ENCODE data around the gene KLHL35.

The KLHL35 gene

GRCh38 chr11:75432911-75433321 is at the start of gene KLHL35:
Gene KLHL35, minus strand, starts transcription at chr11:75433203. Its CDS starts 2,574 bp downstream, at chr11:75430629.
- TF ChIP-seq CTCF (IDR thresholded peaks at IDR 0.05; ENCODE audit: poor library complexity, severe bottlenecking), result no peak
- Histone ChIP-seq H3K36me3 (ENCODE audit: low read depth) (no peaks in the 10 kb centered on the region), H3K9me3 (ENCODE audit: severe bottlenecking) (no peaks in the 10 kb centered on the region), H3K27ac (ENCODE audit: poor library complexity, severe bottlenecking) (no peak within 1 kb of the TSS), H3K27me3 (ENCODE audit: insufficient read depth, poor library complexity, severe bottlenecking) (peaks cover 4% of the 10 kb centered on the region), H3K4me1 (ENCODE audit: insufficient read depth, poor library complexity, severe bottlenecking) (peaks cover 2% of the 10 kb centered on the region), H3K4me3 (ENCODE audit: severe bottlenecking) (no peak within 1 kb of the TSS)
- no peak for ATAC-seq (ENCODE audit: low read depth)
- no peak for DNase-seq (ENCODE audit: low spot score)

DNA sequence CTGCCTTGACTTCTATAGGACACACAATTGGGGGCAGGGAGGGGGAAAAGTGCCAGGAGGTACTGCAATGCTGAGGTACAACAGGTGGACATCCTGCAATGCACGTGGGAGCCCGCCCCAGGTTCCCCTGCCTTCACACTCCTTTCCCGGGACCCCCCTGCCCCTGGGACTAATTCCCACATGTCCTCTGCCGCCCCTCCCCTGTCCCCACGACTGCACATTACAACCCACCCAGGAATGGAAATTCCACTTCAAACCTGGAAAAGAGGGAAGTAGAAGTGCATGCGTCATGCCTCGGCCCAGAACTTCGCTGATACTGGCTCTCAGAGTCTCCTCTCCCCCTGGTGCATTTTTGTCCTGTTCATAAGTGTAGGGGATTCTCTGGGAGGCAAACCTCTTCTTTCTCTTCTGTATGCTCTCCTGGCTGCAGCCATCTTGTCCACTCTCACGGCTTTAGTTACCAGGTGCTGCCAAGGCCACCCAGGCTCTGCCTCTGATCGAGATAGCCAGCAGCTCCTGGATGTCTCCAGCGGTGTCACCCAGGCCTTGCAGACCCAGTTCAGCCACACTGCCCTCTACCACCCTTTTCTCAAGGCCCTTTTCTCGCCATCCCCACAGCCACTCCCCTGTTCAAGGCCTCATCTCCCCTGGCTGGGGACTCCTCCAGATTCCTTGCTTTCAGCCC is 49.1 kb upstream of the KLHL35 start:
- Histone ChIP-seq H3K27me3 (ENCODE audit: insufficient read depth, poor library complexity, severe bottlenecking) (no peaks in the 10 kb centered on the region), H3K27ac (ENCODE audit: poor library complexity, severe bottlenecking) (no peak overlapping the region), H3K36me3 (ENCODE audit: low read depth) (no peaks in the 10 kb centered on the region), H3K9me3 (ENCODE audit: severe bottlenecking) (no peaks in the 10 kb centered on the region), H3K4me3 (ENCODE audit: severe bottlenecking) (no peak overlapping the region), H3K4me1 (ENCODE audit: insufficient read depth, poor library complexity, severe bottlenecking) (no peaks in the 10 kb centered on the region)
- TF ChIP-seq CTCF (IDR thresholded peaks at IDR 0.05; ENCODE audit: poor library complexity, severe bottlenecking), result no peak
- ATAC-seq (ENCODE audit: low read depth), result no peak
- DNase-seq (ENCODE audit: low spot score), result no peak

GRCh38 chr11:75481223-75481921 is 48.4 kb upstream of the KLHL35 start:
- ATAC-seq (ENCODE audit: low read depth) (no peak), DNase-seq (ENCODE audit: low spot score) (no peak)
- Histone ChIP-seq H3K4me3 (ENCODE audit: severe bottlenecking) (no peak overlapping the region), H3K4me1 (ENCODE audit: insufficient read depth, poor library complexity, severe bottlenecking) (no peaks in the 10 kb centered on the region), H3K36me3 (ENCODE audit: low read depth) (no peaks in the 10 kb centered on the region), H3K27ac (ENCODE audit: poor library complexity, severe bottlenecking) (no peak overlapping the region), H3K27me3 (ENCODE audit: insufficient read depth, poor library complexity, severe bottlenecking) (no peaks in the 10 kb centered on the region), H3K9me3 (ENCODE audit: severe bottlenecking) (no peaks in the 10 kb centered on the region)
- no peak for TF ChIP-seq CTCF (IDR thresholded peaks at IDR 0.05; ENCODE audit: poor library complexity, severe bottlenecking)

DNA sequence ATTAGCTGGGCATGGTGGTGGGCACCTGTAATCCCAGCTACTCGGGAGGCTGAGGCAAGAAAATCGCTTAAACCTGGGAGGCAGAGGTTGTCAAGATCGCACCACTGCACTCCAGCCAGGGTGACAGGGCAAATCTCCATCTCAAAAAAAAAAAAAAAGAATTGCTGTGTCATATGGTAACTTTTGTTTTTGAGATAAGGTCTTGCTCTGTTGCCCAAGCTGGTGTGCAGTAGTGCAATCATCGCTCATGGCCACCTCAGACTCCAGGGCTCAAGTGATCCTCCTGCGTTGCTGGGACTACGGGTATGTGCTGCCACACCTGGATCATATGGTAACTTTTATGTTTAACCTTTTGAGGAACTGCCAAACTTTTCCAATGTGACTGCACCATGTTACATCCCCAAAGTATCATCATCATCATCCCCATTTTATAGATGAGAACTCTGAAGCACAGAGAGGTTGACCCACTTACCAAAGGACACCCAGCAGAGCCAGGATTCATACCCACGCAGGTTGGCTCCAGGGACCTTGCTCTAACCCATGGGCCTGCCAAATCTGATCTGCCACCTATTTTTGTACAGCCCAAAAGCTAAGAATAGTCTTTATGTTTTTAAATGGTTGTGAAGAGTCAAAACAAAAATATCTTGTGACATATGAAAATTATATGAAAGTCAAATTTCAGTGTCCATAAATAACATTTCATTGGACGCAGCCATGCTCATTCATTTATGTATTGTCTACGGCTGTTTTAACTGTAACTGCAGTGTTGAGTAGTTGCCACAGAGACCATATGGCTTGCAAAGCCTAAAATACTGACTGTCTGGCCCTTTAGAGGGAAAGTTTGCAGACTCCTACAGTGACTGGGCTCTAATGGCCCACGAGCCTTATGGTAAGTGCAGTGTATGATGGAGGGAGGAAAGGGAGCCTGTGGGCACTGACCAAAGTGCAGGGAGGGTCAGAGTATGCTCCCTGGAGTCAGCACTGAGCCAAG is 47.5 kb upstream of the KLHL35 start:
- TF ChIP-seq CTCF (IDR thresholded peaks at IDR 0.05; ENCODE audit: poor library complexity, severe bottlenecking), result no peak
- Histone ChIP-seq H3K27me3 (ENCODE audit: insufficient read depth, poor library complexity, severe bottlenecking) (no peaks in the 10 kb centered on the region), H3K9me3 (ENCODE audit: severe bottlenecking) (no peaks in the 10 kb centered on the region), H3K4me1 (ENCODE audit: insufficient read depth, poor library complexity, severe bottlenecking) (no peaks in the 10 kb centered on the region), H3K36me3 (ENCODE audit: low read depth) (no peaks in the 10 kb centered on the region), H3K27ac (ENCODE audit: poor library complexity, severe bottlenecking) (no peak overlapping the region), H3K4me3 (ENCODE audit: severe bottlenecking) (no peak overlapping the region)
- no peak for DNase-seq (ENCODE audit: low spot score)
- ATAC-seq (ENCODE audit: low read depth), result no peak
